ENCODE measurements around the gene PCIF1. TPM values are rescaled to one million over a fixed set of nuclear protein-coding genes. Genes with fewer than 3 reads are reported as not detected.

Gene PCIF1
- total RNA-seq, 3 donors from 2014 or later: 29.2 to 37.8 (median 35.1) TPM

GRCh38 chr20:45890077-45890984 is 44.2 kb upstream of the PCIF1 start:
- Histone ChIP-seq H3K4me3 (peak overlapping the region; percentile 67), H3K4me1 (ENCODE audit: low read depth) (peaks cover 18% of the 10 kb centered on the region), H3K9me3 (no peaks in the 10 kb centered on the region), H3K36me3 (ENCODE audit: low read depth) (no peaks in the 10 kb centered on the region)
- intact Hi-C loops (cut with DNase I, micrococcal nuclease): no loop called here
- peak; percentile 78 for TF ChIP-seq CTCF (IDR thresholded peaks at IDR 0.05)
- ATAC-seq (peak; percentile 70), DNase-seq (peak; percentile 87 to 91 (median 87))

GRCh38 chr20:45890985-45891983 is 43.2 kb upstream of the PCIF1 start, which contains the start of the genes CTSA and NEURL2:
Gene CTSA (plus strand): TSS chr20:45891335. CDS start chr20:45891569, 234 bp downstream.
Gene NEURL2 (minus strand): TSS chr20:45891208. CDS start chr20:45890991, 217 bp downstream.
- Histone ChIP-seq H3K4me1 (ENCODE audit: low read depth) (peaks cover 18% of the 10 kb centered on the region), H3K4me3 (peak within 1 kb of the TSS; percentile 67), H3K36me3 (ENCODE audit: low read depth) (no peaks in the 10 kb centered on the region), H3K9me3 (no peaks in the 10 kb centered on the region)
- ATAC-seq (peak; percentile 87), DNase-seq (peak; percentile 96 to 99 (median 96))
- no peak for TF ChIP-seq CTCF (IDR thresholded peaks at IDR 0.05)
- intact Hi-C loops (cut with DNase I, micrococcal nuclease): no loop called here

DNA sequence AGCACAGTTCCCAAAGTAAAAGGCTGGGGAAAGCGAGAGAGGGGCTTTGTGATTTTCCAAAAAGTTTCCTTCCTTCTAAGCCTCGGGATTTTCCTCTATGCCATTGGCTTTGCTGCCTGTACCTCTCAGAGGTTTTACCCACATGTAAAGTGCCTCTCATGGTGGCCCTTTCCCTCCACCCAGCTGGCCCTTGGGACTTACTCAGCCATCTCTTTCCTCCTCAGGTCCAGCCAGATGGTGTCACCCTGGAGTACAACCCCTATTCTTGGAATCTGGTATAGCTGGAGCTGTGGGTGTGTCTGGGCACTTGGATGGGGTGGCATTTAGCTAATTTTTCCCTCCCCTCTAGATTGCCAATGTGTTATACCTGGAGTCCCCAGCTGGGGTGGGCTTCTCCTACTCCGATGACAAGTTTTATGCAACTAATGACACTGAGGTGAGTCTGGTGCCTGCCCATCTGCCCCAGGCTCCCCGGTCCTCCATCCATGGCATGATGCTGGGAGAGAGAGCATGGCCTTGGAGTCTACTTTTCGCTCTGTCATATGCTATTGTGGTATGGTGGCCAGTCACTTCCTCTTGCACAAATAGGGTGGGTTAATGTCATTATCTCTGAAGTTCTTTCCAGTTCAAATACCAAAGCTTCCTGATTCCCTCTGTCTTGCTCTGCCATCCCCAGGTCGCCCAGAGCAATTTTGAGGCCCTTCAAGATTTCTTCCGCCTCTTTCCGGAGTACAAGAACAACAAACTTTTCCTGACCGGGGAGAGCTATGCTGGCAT is 42.2 kb upstream of the PCIF1 start:
- ATAC-seq: peak; percentile 40
- no peak for TF ChIP-seq CTCF (IDR thresholded peaks at IDR 0.05)
- H3K9me3 ChIP-seq: no peaks in the 10 kb centered on the region
- intact Hi-C loops (cut with DNase I, micrococcal nuclease): no loop called here
- no peak overlapping the region for H3K4me3 ChIP-seq
- H3K4me1 ChIP-seq (ENCODE audit: low read depth): peaks cover 18% of the 10 kb centered on the region
- peak in 1 of 3 donors; percentile 55 for DNase-seq
- no peaks in the 10 kb centered on the region for H3K36me3 ChIP-seq (ENCODE audit: low read depth)

DNA sequence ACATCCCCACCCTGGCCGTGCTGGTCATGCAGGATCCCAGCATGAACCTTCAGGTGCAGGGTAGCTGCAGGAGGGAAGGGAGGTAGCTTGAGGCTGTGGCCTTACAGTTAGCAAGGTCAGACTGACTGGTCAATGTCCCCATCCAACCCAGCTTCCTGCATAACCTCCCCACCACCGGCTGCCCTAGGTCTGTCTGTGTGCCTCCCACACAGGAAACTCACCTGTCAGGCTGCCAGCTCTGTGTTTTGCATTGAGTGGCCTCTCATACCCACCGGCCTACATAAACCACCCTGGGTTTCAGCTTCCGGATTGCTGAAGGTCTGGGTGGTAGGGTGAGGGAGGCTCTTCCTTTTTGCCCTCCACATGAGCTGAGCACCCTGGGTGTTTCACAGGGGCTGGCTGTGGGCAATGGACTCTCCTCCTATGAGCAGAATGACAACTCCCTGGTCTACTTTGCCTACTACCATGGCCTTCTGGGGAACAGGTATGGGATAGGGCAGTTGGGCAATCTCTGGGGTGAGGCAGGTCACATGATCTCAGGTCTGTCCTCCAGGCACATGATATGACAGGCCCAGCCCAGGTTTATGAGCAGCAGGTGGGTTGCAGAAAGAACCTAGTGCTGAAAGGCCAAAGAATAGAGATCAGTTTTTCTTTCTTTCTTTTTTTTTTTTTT is 41.5 kb upstream of the PCIF1 start:
- H3K4me3 ChIP-seq: no peak overlapping the region
- H3K4me1 ChIP-seq (ENCODE audit: low read depth): peaks cover 18% of the 10 kb centered on the region
- ATAC-seq: peak; percentile 51
- H3K9me3 ChIP-seq: no peaks in the 10 kb centered on the region
- intact Hi-C loops (cut with DNase I, micrococcal nuclease): no loop called here
- DNase-seq: peak in 2 of 3 donors; percentile 66 to 82
- no peak for TF ChIP-seq CTCF (IDR thresholded peaks at IDR 0.05)
- H3K36me3 ChIP-seq (ENCODE audit: low read depth): no peaks in the 10 kb centered on the region
